ENCODE results near the gene ABLIM2.

ABLIM2 gene

GRCh38 chr4:7967063-7967440 lies 191.6 kb downstream of the ABLIM2 start:
- H3K27me3 Mint-ChIP-seq (ENCODE audit: low read depth, poor library complexity): peaks cover 6% of the 10 kb centered on the region
- H3K4me3 Mint-ChIP-seq: no peak overlapping the region
- peak overlapping the region; percentile 93 for H3K27ac Mint-ChIP-seq

GRCh38 chr4:7966281-7967062 lies 192.1 kb downstream of the ABLIM2 start:
- Mint-ChIP-seq H3K36me3 (ENCODE audit: low read depth) (no peaks in the 10 kb centered on the region), H3K27ac (peak overlapping the region; percentile 46), H3K27me3 (ENCODE audit: low read depth, poor library complexity) (peaks cover 6% of the 10 kb centered on the region), H3K4me1 (peaks cover 69% of the 10 kb centered on the region), H3K9me3 (no peaks in the 10 kb centered on the region), H3K4me3 (no peak overlapping the region)
- DNase-seq: no peak
- no peak for TF ChIP-seq CTCF (IDR thresholded peaks at IDR 0.05)

More at GRCh38 chr4:7967063-7967440, 191.6 kb downstream of the ABLIM2 start:
- Mint-ChIP-seq H3K9me3 (no peaks in the 10 kb centered on the region), H3K36me3 (ENCODE audit: low read depth) (no peaks in the 10 kb centered on the region), H3K4me1 (peaks cover 71% of the 10 kb centered on the region)
- DNase-seq: no peak
- no peak for TF ChIP-seq CTCF (IDR thresholded peaks at IDR 0.05)

GRCh38 chr4:7964890-7965662 lies 193.5 kb downstream of the ABLIM2 start:
- Mint-ChIP-seq H3K4me3 (no peak overlapping the region), H3K9me3 (no peaks in the 10 kb centered on the region), H3K27ac (peak overlapping the region; percentile 59), H3K27me3 (ENCODE audit: low read depth, poor library complexity) (peaks cover 6% of the 10 kb centered on the region), H3K36me3 (ENCODE audit: low read depth) (no peaks in the 10 kb centered on the region), H3K4me1 (peaks cover 67% of the 10 kb centered on the region)
- DNase-seq: no peak
- TF ChIP-seq CTCF (IDR thresholded peaks at IDR 0.05): no peak

- H3K36me3 Mint-ChIP-seq (ENCODE audit: low read depth): no peaks in the 10 kb centered on the region
- H3K27ac Mint-ChIP-seq: no peak overlapping the region
- no peak overlapping the region for H3K4me3 Mint-ChIP-seq
- no peaks in the 10 kb centered on the region for H3K9me3 Mint-ChIP-seq
- peaks cover 61% of the 10 kb centered on the region for H3K4me1 Mint-ChIP-seq
- H3K27me3 Mint-ChIP-seq (ENCODE audit: low read depth, poor library complexity): peaks cover 6% of the 10 kb centered on the region
- DNase-seq: no peak
- no peak for TF ChIP-seq CTCF (IDR thresholded peaks at IDR 0.05)
These were observed 194.2 kb downstream of the ABLIM2 start for GRCh38 chr4:7964459-7964858.

- TF ChIP-seq CTCF (IDR thresholded peaks at IDR 0.05): no peak
- H3K27ac Mint-ChIP-seq: no peak overlapping the region
- DNase-seq: no peak
- H3K4me1 Mint-ChIP-seq: peaks cover 61% of the 10 kb centered on the region
- no peaks in the 10 kb centered on the region for H3K36me3 Mint-ChIP-seq (ENCODE audit: low read depth)
- peaks cover 6% of the 10 kb centered on the region for H3K27me3 Mint-ChIP-seq (ENCODE audit: low read depth, poor library complexity)
- H3K4me3 Mint-ChIP-seq: no peak overlapping the region
- H3K9me3 Mint-ChIP-seq: no peaks in the 10 kb centered on the region
These were observed 194.9 kb downstream of the ABLIM2 start for GRCh38 chr4:7963691-7964090.
